Natural killer cell (primary cell): ENCODE measurements around the gene CD46. TPM values are rescaled to one million over a fixed set of nuclear protein-coding genes. Genes with fewer than 3 reads are reported as not detected.
"Not testable (repeated sequence)": the region's sequence is repeated elsewhere in the genome, so short reads cannot be mapped to it uniquely, and the experiment has no call there.

Source experiments
- ATAC-seq, 3 donors: fragments of 150-1000 bp in 2 of 3; fragments of 200-7000 bp in 1 of 3; cut with Tn5 transposase; 1 replicate in 1 of 3; 2 replicates in 2 of 3; pipeline ENCODE4 v1.10.0; 2021; ENCODE audit warnings: mild to moderate bottlenecking in 2 of 3, moderate library complexity in 2 of 3
- DNase-seq, 2 donors: peaks; one replicate each; pipeline versions ENCODE4 v3.0.0 to v3.0.0-alpha.2; 2013 to 2021; ENCODE audit warnings: mixed read lengths in 1 of 2
- H3K27ac ChIP-seq: one replicate; pipeline ENCODE4 v1.5.1; 2013; ENCODE audit warnings: mild to moderate bottlenecking, low read length
- H3K27me3 ChIP-seq: one replicate; pipeline ENCODE4 v1.6.1; 2013; ENCODE audit warnings: low read length; ENCODE audit not compliant: control insufficient read depth, insufficient read depth
- H3K36me3 ChIP-seq: one replicate; pipeline ENCODE4 v1.6.1; 2013; ENCODE audit warnings: low read length; ENCODE audit not compliant: control insufficient read depth, insufficient read depth
- H3K4me1 ChIP-seq: one replicate; pipeline ENCODE4 v1.6.1; 2013; ENCODE audit warnings: low read length; ENCODE audit not compliant: control insufficient read depth, insufficient read depth
- H3K4me3 ChIP-seq: one replicate; pipeline ENCODE4 v1.5.1; 2013; ENCODE audit warnings: low read length
- H3K9me3 ChIP-seq: one replicate; pipeline ENCODE4 v1.6.1; 2013; ENCODE audit warnings: low read length; ENCODE audit not compliant: control insufficient read depth, insufficient read depth
- H3K27ac Mint-ChIP-seq, 2 donors: one replicate each; pipeline ENCODE4 v1.8.0; 2022; ENCODE audit warnings: mild to moderate bottlenecking in 2 of 2, mixed read lengths in 2 of 2, moderate library complexity in 1 of 2
- H3K27me3 Mint-ChIP-seq, 2 donors: one replicate each; pipeline ENCODE4 v1.8.0; 2022; ENCODE audit warnings: low read depth in 2 of 2, mixed read lengths in 2 of 2
- H3K36me3 Mint-ChIP-seq: one replicate; pipeline ENCODE4 v1.8.0; 2022; ENCODE audit warnings: mixed read lengths
- H3K4me1 Mint-ChIP-seq, 2 donors: one replicate each; pipeline ENCODE4 v1.8.0; 2022; ENCODE audit warnings: mixed read lengths in 2 of 2
- H3K4me3 Mint-ChIP-seq: one replicate; pipeline ENCODE4 v1.8.0; 2022; ENCODE audit warnings: mild to moderate bottlenecking, moderate library complexity, mixed read lengths
- H3K9me3 Mint-ChIP-seq, 2 donors: one replicate each; pipeline ENCODE4 v1.8.0; 2022; ENCODE audit warnings: mixed read lengths in 2 of 2
- WGBS: methylation state at CpG from one replicate; pipeline ENCODE4 v1.1.7; 2013; ENCODE audit warnings: missing lambda C conversion rate; ENCODE audit not compliant: insufficient coverage; 5-methylcytosine and 5-hydroxymethylcytosine counted together
- intact Hi-C: fragments of 100-400 bp; cut with micrococcal nuclease; formaldehyde crosslinking; loops from one replicate; pipeline ENCODE4 v1.14.2; 2022
- total RNA-seq, 4 donors: library from RNA; stranded (reverse); fragments of 120-200 nt in 1 of 4; gene quantifications; one replicate each; pipeline versions ENCODE4 v1.2.3 to v1.2.4, GENCODE V29; 2013 to 2022
- TF ChIP-seq, protein P1 (sequence below): fragments of 200-600 bp; IDR thresholded peaks from one replicate; pipeline ENCODE4 v1.8.0; 2022; ENCODE audit warnings: antibody characterized with exemption

Gene CD46
- total RNA-seq, 3 donors from 2014 or later (not counting 1 experiment from before 2014, with no cell fraction given), result 110 to 126 (median 124) TPM

DNA sequence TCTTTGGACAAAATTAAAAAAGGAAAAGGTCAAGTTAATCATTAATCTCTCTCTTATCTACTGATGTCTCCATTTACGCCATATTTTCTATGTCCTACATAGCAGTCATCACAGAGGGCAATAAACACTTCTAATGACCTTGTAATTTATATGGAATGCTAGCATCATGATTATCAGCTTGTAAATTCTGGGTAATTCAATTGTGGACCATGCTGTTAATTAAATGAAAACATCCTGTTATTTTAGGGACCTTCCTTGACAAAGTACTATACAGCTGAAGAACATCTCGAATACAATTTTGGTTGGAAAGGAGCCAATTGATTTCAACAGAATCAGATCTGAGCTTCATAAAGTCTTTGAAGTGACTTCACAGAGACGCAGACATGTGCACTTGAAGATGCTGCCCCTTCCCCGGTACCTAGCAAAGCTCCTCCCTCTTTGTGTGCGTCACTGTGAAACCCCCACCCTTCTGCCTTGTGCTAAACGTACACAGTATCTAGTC lies 13.6 kb upstream of the CD46 start:
- H3K4me1 Mint-ChIP-seq, H3K9me3 Mint-ChIP-seq, H3K4me3 ChIP-seq, H3K36me3 Mint-ChIP-seq, H3K27me3 ChIP-seq, ATAC-seq, H3K9me3 ChIP-seq, H3K4me1 ChIP-seq, H3K27ac Mint-ChIP-seq, H3K27ac ChIP-seq, H3K27me3 Mint-ChIP-seq, H3K4me3 Mint-ChIP-seq, H3K36me3 ChIP-seq, intact Hi-C loops: not testable (repeated sequence)
- DNase-seq, result peak in 1 of 2 donors; percentile 81
- WGBS, result 62% methylated on average over 3 of the region's 6 CpGs

DNA sequence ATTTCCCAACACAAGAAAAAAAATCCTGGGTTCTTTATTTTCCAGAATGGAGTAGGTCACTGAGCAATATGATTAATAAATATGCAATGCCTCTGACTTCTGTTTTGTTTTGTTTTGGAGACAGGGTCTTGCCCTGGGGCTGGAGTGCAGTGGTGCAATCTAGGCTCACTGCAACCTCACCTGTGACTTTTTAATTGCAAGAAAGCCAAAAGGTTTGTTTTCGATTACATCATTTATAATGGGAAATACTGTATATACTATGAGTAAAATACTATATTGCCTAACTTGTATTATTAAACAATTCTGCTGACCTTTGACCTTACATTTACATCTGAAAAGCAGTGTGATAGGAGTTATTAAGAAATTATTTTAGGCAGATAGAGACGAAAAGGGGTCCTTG lies 11.6 kb upstream of the CD46 start:
- H3K4me3 ChIP-seq, result no peak overlapping the region
- no peaks in the 10 kb centered on the region for H3K36me3 ChIP-seq
- H3K27ac ChIP-seq, result no peak overlapping the region
- no peaks in the 10 kb centered on the region for H3K27me3 ChIP-seq
- TF ChIP-seq, protein P1, sequence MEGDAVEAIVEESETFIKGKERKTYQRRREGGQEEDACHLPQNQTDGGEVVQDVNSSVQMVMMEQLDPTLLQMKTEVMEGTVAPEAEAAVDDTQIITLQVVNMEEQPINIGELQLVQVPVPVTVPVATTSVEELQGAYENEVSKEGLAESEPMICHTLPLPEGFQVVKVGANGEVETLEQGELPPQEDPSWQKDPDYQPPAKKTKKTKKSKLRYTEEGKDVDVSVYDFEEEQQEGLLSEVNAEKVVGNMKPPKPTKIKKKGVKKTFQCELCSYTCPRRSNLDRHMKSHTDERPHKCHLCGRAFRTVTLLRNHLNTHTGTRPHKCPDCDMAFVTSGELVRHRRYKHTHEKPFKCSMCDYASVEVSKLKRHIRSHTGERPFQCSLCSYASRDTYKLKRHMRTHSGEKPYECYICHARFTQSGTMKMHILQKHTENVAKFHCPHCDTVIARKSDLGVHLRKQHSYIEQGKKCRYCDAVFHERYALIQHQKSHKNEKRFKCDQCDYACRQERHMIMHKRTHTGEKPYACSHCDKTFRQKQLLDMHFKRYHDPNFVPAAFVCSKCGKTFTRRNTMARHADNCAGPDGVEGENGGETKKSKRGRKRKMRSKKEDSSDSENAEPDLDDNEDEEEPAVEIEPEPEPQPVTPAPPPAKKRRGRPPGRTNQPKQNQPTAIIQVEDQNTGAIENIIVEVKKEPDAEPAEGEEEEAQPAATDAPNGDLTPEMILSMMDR, result no peak
- Mint-ChIP-seq H3K4me1 (no peaks in the 10 kb centered on the region), H3K36me3 (no peaks in the 10 kb centered on the region), H3K4me3 (no peak overlapping the region), H3K27ac (no peak overlapping the region), H3K27me3 (peaks cover 6 to 8% of the 10 kb centered on the region in 2 donors), H3K9me3 (no peaks in the 10 kb centered on the region)
- 95% methylated on average over 1 of the region's 2 CpGs for WGBS
- no peaks in the 10 kb centered on the region for H3K9me3 ChIP-seq
- DNase-seq (no peak), ATAC-seq (no peak)
- intact Hi-C loops, result no loop called here
- H3K4me1 ChIP-seq, result no peaks in the 10 kb centered on the region

DNA sequence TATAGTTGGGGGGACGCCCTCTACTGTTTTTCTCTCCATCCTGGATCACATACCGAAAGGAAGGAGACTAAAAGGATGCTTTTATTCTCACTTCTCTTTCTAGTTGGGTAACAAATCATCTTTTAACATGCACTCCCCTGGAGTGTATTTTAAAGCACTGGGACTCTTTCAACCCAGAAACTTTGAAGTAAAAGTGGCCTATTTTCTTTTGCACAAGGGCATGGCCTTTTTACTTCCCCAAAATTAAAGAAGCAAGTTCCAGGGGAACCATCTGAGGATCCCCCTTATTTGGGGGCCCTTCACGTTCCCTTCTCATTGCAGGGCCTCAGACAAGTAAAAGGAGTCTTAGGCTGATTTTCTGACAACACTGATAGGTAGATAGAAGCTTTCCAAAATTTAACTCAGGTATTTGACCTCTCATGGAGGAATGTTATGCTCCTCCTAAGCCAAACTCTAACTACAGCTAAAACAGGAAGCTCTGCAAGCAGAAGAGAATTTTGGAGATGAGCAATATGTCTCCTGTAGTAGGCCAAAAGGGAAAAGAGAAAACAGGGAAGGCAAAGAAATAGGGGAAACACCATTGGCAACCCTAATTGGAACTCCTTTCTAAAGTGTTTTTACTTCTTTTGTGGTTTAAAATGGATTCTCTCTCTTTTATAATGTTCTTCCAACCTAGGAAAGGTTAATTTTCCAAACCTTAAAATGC lies 8.9 kb upstream of the CD46 start:
- H3K27me3 Mint-ChIP-seq, result peaks cover 6 to 8% of the 10 kb centered on the region in 2 donors
- no peaks in the 10 kb centered on the region for H3K9me3 Mint-ChIP-seq
- intact Hi-C loops, result no loop called here
- no peaks in the 10 kb centered on the region for H3K36me3 Mint-ChIP-seq
- H3K27ac ChIP-seq, result no peak overlapping the region
- no peak overlapping the region for H3K27ac Mint-ChIP-seq
- TF ChIP-seq, protein P1, result no peak
- no peak for ATAC-seq
- H3K36me3 ChIP-seq, result no peaks in the 10 kb centered on the region
- no peaks in the 10 kb centered on the region for H3K4me1 Mint-ChIP-seq
- H3K9me3 ChIP-seq, result no peaks in the 10 kb centered on the region
- DNase-seq, result no peak
- 96% methylated on average over 2 of the region's 3 CpGs for WGBS
- H3K27me3 ChIP-seq, result no peaks in the 10 kb centered on the region
- H3K4me3 ChIP-seq, result no peak overlapping the region
- no peak overlapping the region for H3K4me3 Mint-ChIP-seq
- no peaks in the 10 kb centered on the region for H3K4me1 ChIP-seq

DNA sequence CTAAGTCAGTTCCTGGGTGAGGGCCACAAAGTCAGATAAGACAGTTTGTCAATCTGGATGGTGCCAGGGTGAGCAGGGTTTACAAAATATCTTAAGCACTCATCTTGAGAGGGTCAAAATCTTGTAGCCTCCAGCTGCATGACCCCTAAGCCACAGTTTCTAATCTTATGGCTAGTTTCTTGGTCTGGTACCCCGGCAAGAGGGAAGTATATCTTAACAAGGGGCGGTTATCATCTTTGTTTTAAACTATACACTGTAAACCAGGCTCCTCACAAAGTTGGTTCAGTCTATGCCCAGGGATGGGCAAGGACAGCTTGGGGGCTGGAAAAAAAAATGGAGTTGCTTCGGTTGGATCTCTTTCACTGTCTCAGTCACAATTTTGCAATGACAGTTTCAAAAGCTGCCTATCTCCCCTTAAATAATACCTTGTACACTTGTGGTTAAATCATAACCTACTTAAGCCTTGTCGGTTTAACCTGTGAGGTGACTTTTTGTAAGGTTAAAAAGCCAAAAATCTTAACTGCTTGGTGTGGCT lies 7.8 kb upstream of the CD46 start:
- no peaks in the 10 kb centered on the region for H3K27me3 ChIP-seq
- DNase-seq (no peak), ATAC-seq (no peak)
- no peak overlapping the region for H3K27ac ChIP-seq
- no peaks in the 10 kb centered on the region for H3K9me3 ChIP-seq
- Mint-ChIP-seq H3K27ac (no peak overlapping the region), H3K36me3 (no peaks in the 10 kb centered on the region), H3K4me1 (peaks cover 0 to 2% of the 10 kb centered on the region in 2 donors), H3K9me3 (no peaks in the 10 kb centered on the region), H3K4me3 (no peak overlapping the region), H3K27me3 (peaks cover 0 to 6% of the 10 kb centered on the region in 2 donors)
- TF ChIP-seq, protein P1, result no peak
- H3K4me3 ChIP-seq, result no peak overlapping the region
- H3K36me3 ChIP-seq, result no peaks in the 10 kb centered on the region
- intact Hi-C loops, result no loop called here
- WGBS, result 57% methylated on average over 4 of the region's 4 CpGs
- no peaks in the 10 kb centered on the region for H3K4me1 ChIP-seq
